Fibroblast of pulmonary artery (primary cell): ENCODE results near the gene PSMF1.

ENCODE experiments used
- DNase-seq: peaks from one replicate; pipeline ENCODE4 v3.0.0-alpha.2; 2010; ENCODE audit warnings: low read depth
- H3K4me3 ChIP-seq: replicated peaks from 2 replicates; pipeline ENCODE4 v1.5.1; 2011; ENCODE audit warnings: low read depth, mild to moderate bottlenecking, control low read depth, low read length, moderate library complexity
- CTCF ChIP-seq: IDR thresholded peaks from 2 replicates; pipeline ENCODE4 v1.5.1; 2011; ENCODE audit warnings: mild to moderate bottlenecking, control low read depth, low read length, inconsistent platforms; ENCODE audit errors: missing control alignments

The PSMF1 gene

GRCh38 chr20:1086277-1087213 lies 31.9 kb upstream of the PSMF1 start:
- no peak for DNase-seq
- no peak overlapping the region for H3K4me3 ChIP-seq

GRCh38 chr20:1087311-1087905 lies 31.0 kb upstream of the PSMF1 start:
- DNase-seq = no peak
- no peak for TF ChIP-seq CTCF
- H3K4me3 ChIP-seq = no peak overlapping the region

More at GRCh38 chr20:1086277-1087213, 31.9 kb upstream of the PSMF1 start:
- no peak for TF ChIP-seq CTCF

GRCh38 chr20:1094751-1095150 lies 23.7 kb upstream of the PSMF1 start:
- no peak overlapping the region for H3K4me3 ChIP-seq
- no peak for TF ChIP-seq CTCF
- no peak for DNase-seq

GRCh38 chr20:1101533-1101932 lies 16.9 kb upstream of the PSMF1 start:
- DNase-seq = no peak
- H3K4me3 ChIP-seq = no peak overlapping the region
- no peak for TF ChIP-seq CTCF

GRCh38 chr20:1102016-1102415 lies 16.4 kb upstream of the PSMF1 start:
- no peak for DNase-seq
- no peak for TF ChIP-seq CTCF
- H3K4me3 ChIP-seq = no peak overlapping the region

GRCh38 chr20:1103751-1104150 lies 14.7 kb upstream of the PSMF1 start:
- no peak for DNase-seq
- no peak for TF ChIP-seq CTCF
- no peak overlapping the region for H3K4me3 ChIP-seq
